ENCODE data around the gene NRM. TPM values are rescaled to one million over a fixed set of nuclear protein-coding genes. Genes with fewer than 3 reads are reported as not detected.

NRM gene
- total RNA-seq, 1 donor = 3.5 TPM

GRCh38 chr6:30707281-30707850 lies 16.6 kb upstream of the NRM start:
- no peak for DNase-seq (ENCODE audit: low read depth)
- no peak overlapping the region for H3K4me3 ChIP-seq (ENCODE audit: low read depth, low read length)
- TF ChIP-seq CTCF (IDR thresholded peaks at IDR 0.05; ENCODE audit: insufficient read depth, low read depth, low read length) = no peak

- no peak for DNase-seq (ENCODE audit: low read depth)
- TF ChIP-seq CTCF (IDR thresholded peaks at IDR 0.05; ENCODE audit: insufficient read depth, low read depth, low read length) = no peak
- no peak overlapping the region for H3K4me3 ChIP-seq (ENCODE audit: low read depth, low read length)
Measured at GRCh38 chr6:30705620-30706019, 14.8 kb upstream of the NRM start.

GRCh38 chr6:30703821-30704220 lies 13.0 kb upstream of the NRM start:
- DNase-seq (ENCODE audit: low read depth) = no peak
- no peak for TF ChIP-seq CTCF (IDR thresholded peaks at IDR 0.05; ENCODE audit: insufficient read depth, low read depth, low read length)
- no peak overlapping the region for H3K4me3 ChIP-seq (ENCODE audit: low read depth, low read length)

GRCh38 chr6:30703011-30703410 lies 12.2 kb upstream of the NRM start:
- H3K4me3 ChIP-seq (ENCODE audit: low read depth, low read length) = no peak overlapping the region
- no peak for TF ChIP-seq CTCF (IDR thresholded peaks at IDR 0.05; ENCODE audit: insufficient read depth, low read depth, low read length)
- DNase-seq (ENCODE audit: low read depth) = no peak

GRCh38 chr6:30700340-30700739 lies 9.6 kb upstream of the NRM start:
- TF ChIP-seq CTCF (IDR thresholded peaks at IDR 0.05; ENCODE audit: insufficient read depth, low read depth, low read length) = no peak
- DNase-seq (ENCODE audit: low read depth) = no peak

GRCh38 chr6:30696432-30696831 lies 5.6 kb upstream of the NRM start:
- DNase-seq (ENCODE audit: low read depth) = no peak
- no peak for TF ChIP-seq CTCF (IDR thresholded peaks at IDR 0.05; ENCODE audit: insufficient read depth, low read depth, low read length)
- H3K4me3 ChIP-seq (ENCODE audit: low read depth, low read length) = no peak overlapping the region

More at GRCh38 chr6:30700340-30700739, 9.6 kb upstream of the NRM start:
- no peak overlapping the region for H3K4me3 ChIP-seq (ENCODE audit: low read depth, low read length)

GRCh38 chr6:30691208-30691847 lies 544 bp upstream of the NRM start:
- TF ChIP-seq CTCF (IDR thresholded peaks at IDR 0.05; ENCODE audit: insufficient read depth, low read depth, low read length) = no peak
- H3K4me3 ChIP-seq (ENCODE audit: low read depth, low read length) = peak overlapping the region; percentile 95
- peak; percentile 58 for DNase-seq (ENCODE audit: low read depth)
